Gastroesophageal sphincter (tissue), 3 donors: ENCODE data around the gene INPP5A.

Experiments
- CTCF ChIP-seq, 4 experiments: fragments of 200-600 bp in 2 of 4; fragments of 450-650 bp in 2 of 4; sonication (generic) in 1 of 4; IDR thresholded peaks; one replicate each; pipeline ENCODE4 v1.5.1; 2017 to 2019; ENCODE audit warnings: antibody characterized with exemption in 4 of 4, mild to moderate bottlenecking in 2 of 4, moderate library complexity in 2 of 4
- EP300 ChIP-seq: sonication (generic); formaldehyde crosslinking; IDR thresholded peaks from one replicate; pipeline ENCODE4 v1.6.1; 2017; ENCODE audit warnings: antibody characterized with exemption, mild to moderate bottlenecking
- POLR2AphosphoS5 ChIP-seq: sonication (generic); formaldehyde crosslinking; IDR thresholded peaks from one replicate; pipeline ENCODE4 v1.6.1; 2017; ENCODE audit warnings: antibody characterized with exemption

- TF ChIP-seq CTCF (IDR thresholded peaks at IDR 0.05): no peak
- TF ChIP-seq EP300: no peak
- no peak for TF ChIP-seq POLR2AphosphoS5
These were observed 223.9 kb downstream of the INPP5A start for GRCh38 chr10:132761395-132762060.
